Measurements from ENCODE around the gene ELMO3.

Gene ELMO3

DNA sequence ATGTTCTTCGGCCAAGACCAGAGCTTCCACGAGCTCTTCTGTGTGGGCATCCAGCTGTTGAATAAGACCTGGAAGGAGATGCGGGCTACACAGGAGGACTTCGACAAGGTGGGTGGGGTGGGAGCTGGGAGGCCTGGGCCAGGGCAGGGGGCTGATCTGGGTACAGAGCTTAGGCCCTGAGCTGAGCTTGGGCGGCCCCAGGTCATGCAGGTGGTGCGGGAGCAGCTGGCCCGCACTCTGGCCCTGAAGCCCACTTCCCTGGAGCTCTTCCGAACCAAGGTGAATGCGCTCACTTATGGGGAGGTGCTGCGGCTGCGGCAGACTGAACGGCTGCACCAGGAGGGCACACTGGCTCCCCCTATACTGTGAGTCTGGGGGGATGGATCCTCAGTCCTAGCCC, 3.5 kb downstream of the ELMO3 start:
- TF ChIP-seq, protein P1, sequence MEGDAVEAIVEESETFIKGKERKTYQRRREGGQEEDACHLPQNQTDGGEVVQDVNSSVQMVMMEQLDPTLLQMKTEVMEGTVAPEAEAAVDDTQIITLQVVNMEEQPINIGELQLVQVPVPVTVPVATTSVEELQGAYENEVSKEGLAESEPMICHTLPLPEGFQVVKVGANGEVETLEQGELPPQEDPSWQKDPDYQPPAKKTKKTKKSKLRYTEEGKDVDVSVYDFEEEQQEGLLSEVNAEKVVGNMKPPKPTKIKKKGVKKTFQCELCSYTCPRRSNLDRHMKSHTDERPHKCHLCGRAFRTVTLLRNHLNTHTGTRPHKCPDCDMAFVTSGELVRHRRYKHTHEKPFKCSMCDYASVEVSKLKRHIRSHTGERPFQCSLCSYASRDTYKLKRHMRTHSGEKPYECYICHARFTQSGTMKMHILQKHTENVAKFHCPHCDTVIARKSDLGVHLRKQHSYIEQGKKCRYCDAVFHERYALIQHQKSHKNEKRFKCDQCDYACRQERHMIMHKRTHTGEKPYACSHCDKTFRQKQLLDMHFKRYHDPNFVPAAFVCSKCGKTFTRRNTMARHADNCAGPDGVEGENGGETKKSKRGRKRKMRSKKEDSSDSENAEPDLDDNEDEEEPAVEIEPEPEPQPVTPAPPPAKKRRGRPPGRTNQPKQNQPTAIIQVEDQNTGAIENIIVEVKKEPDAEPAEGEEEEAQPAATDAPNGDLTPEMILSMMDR (IDR thresholded peaks at IDR 0.05; ENCODE audit: low read depth, low read length), result no peak

DNA sequence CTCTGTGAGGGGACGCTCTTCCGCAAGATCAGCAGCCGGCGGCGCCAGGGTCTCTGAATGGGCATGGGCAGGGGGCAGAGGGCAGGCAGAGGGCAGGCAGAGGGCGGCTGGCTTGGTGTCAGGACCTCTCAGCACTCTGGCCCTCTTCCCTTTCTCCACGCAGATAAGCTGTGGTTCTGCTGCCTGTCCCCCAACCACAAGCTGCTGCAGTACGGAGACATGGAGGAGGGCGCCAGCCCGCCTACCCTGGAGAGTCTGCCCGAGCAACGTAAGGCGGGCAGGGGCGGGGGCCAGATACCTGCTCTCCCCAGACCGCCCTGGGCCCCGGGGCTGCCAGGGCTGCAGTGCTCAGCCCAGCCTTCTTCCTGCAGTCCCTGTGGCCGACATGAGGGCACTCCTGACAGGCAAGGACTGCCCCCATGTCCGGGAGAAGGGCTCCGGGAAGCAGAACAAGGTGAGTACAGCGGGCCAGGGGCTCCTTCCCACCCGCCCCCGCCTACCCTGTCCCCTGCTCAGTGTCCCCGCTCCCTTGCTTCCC, 4.1 kb downstream of the ELMO3 start:
- no peak overlapping the region for H3K4me3 ChIP-seq (ENCODE audit: low read depth, low read length)
- TF ChIP-seq, protein P1 (IDR thresholded peaks at IDR 0.05; ENCODE audit: low read depth, low read length), result no peak

More for the DNA sequence above, 3.5 kb downstream of the ELMO3 start:
- H3K4me3 ChIP-seq (ENCODE audit: low read depth, low read length), result no peak overlapping the region

DNA sequence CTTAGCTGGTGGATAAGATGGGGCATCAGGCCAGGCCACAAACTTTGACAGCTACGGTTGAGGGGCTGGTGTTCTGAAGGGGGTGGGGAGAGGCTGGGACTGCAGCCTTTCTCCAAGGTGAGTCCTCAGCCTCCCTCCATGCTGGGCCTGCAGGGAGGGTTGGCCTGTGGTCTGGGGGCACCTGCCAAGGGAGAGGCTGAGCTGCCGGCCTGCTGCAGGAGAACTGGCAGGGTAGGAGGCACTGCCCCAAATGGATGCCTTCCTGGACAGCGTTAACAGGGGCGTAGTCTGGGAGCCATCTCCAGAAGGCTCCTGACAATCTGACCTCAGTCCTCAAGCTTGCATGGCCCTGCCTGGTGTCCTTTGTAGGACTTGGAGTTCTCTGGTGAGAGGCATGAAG, 5.1 kb downstream of the ELMO3 start:
- TF ChIP-seq, protein P1 (IDR thresholded peaks at IDR 0.05; ENCODE audit: low read depth, low read length), result no peak
- no peak overlapping the region for H3K4me3 ChIP-seq (ENCODE audit: low read depth, low read length)

DNA sequence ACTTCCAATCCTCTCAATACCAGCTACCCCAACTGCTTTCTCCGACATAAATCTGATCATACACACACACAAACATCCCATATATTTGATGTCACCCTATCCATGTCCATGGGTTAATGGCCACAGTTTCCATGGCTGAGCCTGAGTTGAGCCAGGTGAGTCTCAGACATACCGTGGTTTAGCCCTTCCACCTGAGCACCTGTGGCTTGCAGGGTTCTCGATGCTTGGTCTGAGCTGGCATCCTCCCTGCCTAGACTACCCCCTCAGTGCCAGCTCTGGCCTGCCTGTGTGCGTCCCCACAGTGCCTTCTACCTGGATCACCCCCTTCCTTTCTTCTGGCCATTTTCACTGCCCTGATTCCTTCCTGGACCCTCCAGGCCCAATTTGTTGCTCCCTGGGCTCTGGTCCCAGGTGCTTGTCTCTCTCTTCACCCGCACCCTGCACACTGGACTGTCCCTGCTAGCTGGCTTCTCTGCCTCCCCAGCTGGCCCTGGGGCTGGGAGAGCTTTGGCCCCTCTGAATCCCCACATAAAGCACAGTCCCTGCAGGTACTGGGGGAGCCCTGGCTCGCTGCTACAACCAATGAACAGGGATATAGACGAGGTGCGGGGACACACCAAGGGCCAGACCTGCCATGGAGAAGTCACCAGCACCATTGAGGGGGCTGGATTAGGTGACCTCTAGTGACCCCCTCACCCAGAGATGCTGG, 7.4 kb downstream of the ELMO3 start:
- TF ChIP-seq, protein P1 (IDR thresholded peaks at IDR 0.05; ENCODE audit: low read depth, low read length), result no peak
- H3K4me3 ChIP-seq (ENCODE audit: low read depth, low read length), result no peak overlapping the region

DNA sequence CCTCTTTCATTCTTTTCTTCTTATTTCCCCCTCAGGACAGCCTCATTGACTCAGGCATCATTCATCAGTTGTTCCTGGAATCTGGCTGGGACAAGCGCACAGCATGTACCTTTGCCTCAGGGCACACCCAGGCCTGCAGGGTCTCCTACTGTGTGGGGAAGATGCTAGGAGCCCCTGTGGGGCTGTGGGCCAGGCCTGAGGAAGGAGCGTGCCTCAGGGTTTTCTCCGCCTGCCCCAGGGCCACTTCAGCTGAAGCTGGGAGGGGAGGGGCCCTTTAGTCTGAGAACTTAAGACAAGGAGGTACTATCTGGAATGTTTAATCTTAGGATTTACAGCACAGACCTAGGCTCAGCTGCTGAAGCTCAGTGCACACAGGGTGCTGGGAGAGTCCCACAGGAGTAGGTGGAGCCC, 7.9 kb downstream of the ELMO3 start:
- TF ChIP-seq, protein P1 (IDR thresholded peaks at IDR 0.05; ENCODE audit: low read depth, low read length), result no peak
- no peak overlapping the region for H3K4me3 ChIP-seq (ENCODE audit: low read depth, low read length)

DNA sequence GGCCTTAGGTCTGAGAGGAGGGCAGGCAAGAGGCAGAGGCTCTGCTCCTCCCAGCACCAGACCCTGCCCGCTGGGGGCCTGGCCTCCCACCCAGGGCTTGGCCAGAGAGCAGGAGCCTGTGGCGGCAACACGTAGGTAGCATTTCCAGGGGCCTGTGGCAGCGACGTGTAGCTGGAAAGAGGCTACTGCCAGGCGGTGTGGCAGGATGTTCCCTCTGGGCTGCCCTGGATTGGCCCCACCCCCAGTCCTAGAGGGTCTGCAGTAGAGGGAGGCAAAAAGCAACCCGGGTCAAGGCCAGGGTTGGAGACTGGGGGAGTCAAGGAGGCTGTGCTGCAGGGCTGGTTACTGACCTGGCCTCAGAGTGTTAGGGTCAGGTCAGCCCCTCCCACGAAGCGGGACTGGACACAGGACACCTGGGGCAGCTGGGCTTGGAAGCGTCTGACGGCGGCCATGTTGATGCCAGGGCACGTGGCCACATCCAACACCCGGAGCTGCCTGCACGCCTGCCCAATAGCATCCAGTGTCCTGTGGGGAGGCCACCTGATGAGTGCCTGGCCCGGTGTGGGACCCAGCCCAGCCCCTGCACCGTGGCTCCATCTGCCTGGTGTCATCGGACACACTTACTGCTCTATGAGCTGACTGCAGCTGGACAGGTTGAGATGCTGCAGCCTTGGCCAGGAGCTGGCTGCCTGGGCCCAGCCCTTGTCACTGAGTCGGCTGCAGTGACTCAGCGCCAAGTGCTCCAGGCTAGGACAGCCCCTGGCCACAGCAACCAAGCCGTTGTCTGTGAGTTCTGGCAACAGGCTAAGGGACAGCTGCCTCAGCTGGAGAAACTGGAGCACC, 8.5 kb downstream of the ELMO3 start:
- TF ChIP-seq, protein P1 (IDR thresholded peaks at IDR 0.05; ENCODE audit: low read depth, low read length), result no peak
- no peak overlapping the region for H3K4me3 ChIP-seq (ENCODE audit: low read depth, low read length)

Data from WI38 (cell line).